OCI-LY7 (cell line): ENCODE data around the gene CACNA1B. TPM values are rescaled to one million over a fixed set of nuclear protein-coding genes. Genes with fewer than 3 reads are reported as not detected.

ENCODE experiments used
- BruUV-seq: library from RNA; stranded (reverse); fragments of 400-500 nt; replicated peaks from 2 replicates; lab custom pipeline; 2021; lab: Mats Ljungman, UMichigan
- CTCF ChIA-PET: fragments of 300-600 bp; sonication (Branson Sonifier 250); formaldehyde crosslinking; loops from one replicate; lab custom pipeline; 2022; ENCODE audit warnings: antibody characterized with exemption; ENCODE audit not compliant: unreplicated experiment; lab: Charles Lee
- POLR2A ChIA-PET: fragments of 300-600 bp; sonication (Branson Sonifier 250); formaldehyde crosslinking; loops from one replicate; lab custom pipeline; 2022; ENCODE audit warnings: antibody characterized with exemption; lab: Charles Lee
- DNase-seq: peaks from one replicate; pipeline ENCODE4 v3.0.0-alpha.2; 2015; ENCODE audit warnings: low spot score
- H2AFZ ChIP-seq: fragments of 200-600 bp; sonication (generic), shearing (Covaris generic); 2 replicates; pipeline ENCODE4 v1.6.1; 2014; ENCODE audit warnings: mild to moderate bottlenecking, antibody characterized with exemption, low read length, moderate library complexity
- H3K27ac ChIP-seq: fragments of 200-600 bp; sonication (generic); 2 replicates; pipeline ENCODE4 v1.5.1; 2014; ENCODE audit warnings: mixed run types, low read depth, mild to moderate bottlenecking, moderate library complexity, low read length, inconsistent platforms; ENCODE audit not compliant: poor library complexity, severe bottlenecking
- H3K36me3 ChIP-seq: fragments of 200-600 bp; sonication (generic); 2 replicates; pipeline ENCODE4 v1.6.1; 2014; ENCODE audit warnings: mild to moderate bottlenecking, antibody characterized with exemption, low read length, moderate library complexity, mixed read lengths; ENCODE audit not compliant: insufficient read depth
- H3K4me1 ChIP-seq: fragments of 200-600 bp; sonication (generic); 2 replicates; pipeline ENCODE4 v1.5.1; 2014; ENCODE audit warnings: mild to moderate bottlenecking, low read length; ENCODE audit not compliant: insufficient read depth, poor library complexity, severe bottlenecking
- H3K4me2 ChIP-seq: fragments of 200-600 bp; sonication (generic); 2 replicates; pipeline ENCODE4 v1.6.1; 2014; ENCODE audit warnings: mild to moderate bottlenecking, low read length
- H3K4me3 ChIP-seq: fragments of 200-600 bp; sonication (generic); 2 replicates; pipeline ENCODE4 v1.5.1; 2014; ENCODE audit warnings: mild to moderate bottlenecking, low read depth, low read length; ENCODE audit not compliant: poor library complexity, severe bottlenecking
- H3K79me2 ChIP-seq: fragments of 200-600 bp; sonication (generic); 2 replicates; pipeline ENCODE4 v1.6.1; 2016; ENCODE audit warnings: low read depth, mild to moderate bottlenecking, low read length, moderate library complexity, mixed read lengths; ENCODE audit not compliant: insufficient read depth
- H3K9me2 ChIP-seq: fragments of 200-600 bp; sonication (generic); 2 replicates; pipeline ENCODE4 v1.6.1; 2016; ENCODE audit warnings: mild to moderate bottlenecking, low read length, mixed read lengths; ENCODE audit not compliant: insufficient read depth
- H3K9me3 ChIP-seq: fragments of 200-600 bp; sonication (generic); 2 replicates; pipeline ENCODE4 v1.6.1; 2014; ENCODE audit warnings: mild to moderate bottlenecking, mixed run types, low read length, mixed read lengths
- H4K20me1 ChIP-seq: fragments of 200-600 bp; sonication (generic); 2 replicates; pipeline ENCODE4 v1.6.1; 2014; ENCODE audit warnings: mild to moderate bottlenecking, antibody characterized with exemption, low read length, moderate library complexity, mixed read lengths; ENCODE audit not compliant: insufficient read depth
- CTCF ChIP-seq: fragments of 200-600 bp; sonication (generic); conservative IDR thresholded peaks from 2 replicates; pipeline ENCODE4 v1.5.1; 2014; ENCODE audit warnings: mild to moderate bottlenecking, antibody characterized with exemption, low read length, moderate library complexity, mixed read lengths
- EZH2phosphoT487 ChIP-seq: fragments of 200-600 bp; sonication (generic); IDR thresholded peaks from 2 replicates; pipeline ENCODE4 v1.6.1; 2018; ENCODE audit warnings: low read depth, borderline replicate concordance, mild to moderate bottlenecking, mixed run types, antibody characterized with exemption, low read length, moderate library complexity, mixed read lengths
- intact Hi-C: fragments of 100-400 bp; cut with micrococcal nuclease; formaldehyde crosslinking; loops from one replicate; pipeline ENCODE4 v1.10.0; 2022; ENCODE audit not compliant: unreplicated experiment
- total RNA-seq, 2 experiments: library from RNA; depleted of rRNA in 1 of 2; stranded (reverse); fragments of >200 nt in 1 of 2; shearing (Covaris generic) in 1 of 2; gene quantifications; 2 replicates each; pipeline ENCODE4 v1.2.3, GENCODE V29; 2014 to 2022

Gene CACNA1B
- total RNA-seq, 2 experiments from 2014 or later = not detected

GRCh38 chr9:138101444-138102234 lies 224.1 kb downstream of the CACNA1B start:
- H3K4me2 ChIP-seq = no peak overlapping the region
- no peaks in the 10 kb centered on the region for H3K9me3 ChIP-seq
- H2AFZ ChIP-seq = no peak overlapping the region
- no peaks in the 10 kb centered on the region for H3K9me2 ChIP-seq
- CTCF ChIA-PET = no interaction called here
- no peak for DNase-seq
- no peak for TF ChIP-seq EZH2phosphoT487
- no peak for TF ChIP-seq CTCF
- H3K4me3 ChIP-seq = no peak overlapping the region
- H3K4me1 ChIP-seq = no peaks in the 10 kb centered on the region
- H3K36me3 ChIP-seq = no peaks in the 10 kb centered on the region
- intact Hi-C loops = no loop called here
- no peaks in the 10 kb centered on the region for H4K20me1 ChIP-seq
- no TSS peak for BruUV-seq
- POLR2A ChIA-PET = no interaction called here
- no peak overlapping the region for H3K27ac ChIP-seq
- H3K79me2 ChIP-seq = no peaks in the 10 kb centered on the region

DNA sequence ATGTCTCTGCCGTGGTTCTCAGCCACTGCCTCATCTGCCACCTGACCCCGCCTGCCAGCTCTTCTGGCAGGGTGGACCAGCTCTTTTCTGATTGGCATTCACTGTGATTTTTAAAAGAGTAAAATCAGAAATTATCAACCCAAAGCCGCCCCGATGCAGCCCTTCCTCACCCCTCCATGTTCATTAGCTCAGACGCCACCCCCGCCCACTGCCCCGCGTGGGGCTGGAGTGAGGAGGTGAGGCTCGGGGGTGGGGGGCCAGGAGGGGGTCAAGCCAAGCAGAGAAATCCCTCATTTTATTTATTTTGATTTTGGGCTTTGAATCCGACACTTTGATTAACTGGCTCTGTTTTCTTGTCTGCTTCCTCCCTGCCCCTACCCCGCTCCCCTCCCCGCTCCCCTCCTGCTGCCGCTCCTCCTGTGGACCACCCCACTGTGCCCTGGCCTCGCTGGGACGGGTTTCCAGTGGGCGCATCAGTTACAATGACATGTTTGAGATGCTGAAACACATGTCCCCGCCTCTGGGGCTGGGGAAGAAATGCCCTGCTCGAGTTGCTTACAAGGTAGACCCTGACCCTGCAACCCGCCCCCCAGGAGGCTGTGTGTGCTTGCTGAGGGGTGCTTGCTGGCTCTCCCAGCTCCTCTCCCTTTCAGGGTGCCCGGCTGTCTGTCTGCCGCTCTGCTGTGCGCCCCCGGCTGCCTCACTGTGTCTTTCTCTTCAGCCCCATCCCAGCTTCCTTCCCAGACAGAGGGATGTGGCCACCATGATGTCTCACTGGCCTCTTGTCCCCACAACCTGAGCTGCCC lies 224.9 kb downstream of the CACNA1B start:
- no TSS peak for BruUV-seq
- ChIA-PET POLR2A (no interaction called here), CTCF (no interaction called here)
- no peaks in the 10 kb centered on the region for H4K20me1 ChIP-seq
- no peaks in the 10 kb centered on the region for H3K9me2 ChIP-seq
- H3K36me3 ChIP-seq = no peaks in the 10 kb centered on the region
- no peak for DNase-seq
- H3K9me3 ChIP-seq = no peaks in the 10 kb centered on the region
- H3K27ac ChIP-seq = no peak overlapping the region
- no peak overlapping the region for H3K4me3 ChIP-seq
- H3K79me2 ChIP-seq = no peaks in the 10 kb centered on the region
- H3K4me1 ChIP-seq = no peaks in the 10 kb centered on the region
- no peak for TF ChIP-seq CTCF
- no peak for TF ChIP-seq EZH2phosphoT487
- no peak overlapping the region for H3K4me2 ChIP-seq
- no peak overlapping the region for H2AFZ ChIP-seq
- intact Hi-C loops = no loop called here
